ENCODE data around the gene RAB11A. TPM values are rescaled to one million over a fixed set of nuclear protein-coding genes. Genes with fewer than 3 reads are reported as not detected.

Gene RAB11A
- total RNA-seq, 2 experiments from 2014 or later = 98.5 to 102 TPM

DNA sequence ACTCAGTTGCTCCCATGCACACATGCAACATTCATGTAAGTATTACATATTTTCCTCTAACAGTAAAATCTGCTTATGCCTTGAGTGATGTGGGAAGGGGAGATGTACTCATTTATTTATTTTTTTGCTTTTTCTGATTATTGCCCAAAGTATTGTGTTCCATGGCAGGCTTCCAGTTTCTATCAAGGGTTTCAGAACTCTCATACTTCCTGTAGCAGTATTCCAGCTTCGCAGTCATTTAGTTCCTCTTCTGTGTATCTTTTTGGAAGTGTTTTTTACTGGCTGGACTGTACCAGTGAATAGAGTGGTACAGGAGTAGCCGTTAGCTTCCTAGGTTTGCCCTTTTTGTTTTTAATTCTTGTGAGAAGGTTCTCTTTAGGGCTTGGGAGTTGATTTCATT, 26.9 kb downstream of the RAB11A start:
- H3K4me1 Mint-ChIP-seq (ENCODE audit: low read depth) = peaks cover 2% of the 10 kb centered on the region
- Histone ChIP-seq H3K27me3 (ENCODE audit: control insufficient read depth in 1 of 2, insufficient read depth in 2 of 2, low read length in 2 of 2) (no peaks in the 10 kb centered on the region), H3K36me3 (ENCODE audit: insufficient read depth, low read length) (peaks cover 44% of the 10 kb centered on the region), H3K4me1 (ENCODE audit: insufficient read depth, low read length) (no peaks in the 10 kb centered on the region), H3K27ac (ENCODE audit: low read depth in 1 of 2, low read length in 2 of 2) (no peak overlapping the region), H3K9me3 (ENCODE audit: control insufficient read depth in 1 of 2, insufficient read depth in 1 of 2, low read length in 2 of 2) (no peaks in the 10 kb centered on the region), H3K4me3 (ENCODE audit: low read length) (no peak overlapping the region)
- ChIA-PET POLR2A (no interaction called here), CTCF (no interaction called here)
- no peak for ATAC-seq (ENCODE audit: poor library complexity)
- intact Hi-C loops (cut with DNase I, micrococcal nuclease) = no loop called here
- TF ChIP-seq, protein P1, sequence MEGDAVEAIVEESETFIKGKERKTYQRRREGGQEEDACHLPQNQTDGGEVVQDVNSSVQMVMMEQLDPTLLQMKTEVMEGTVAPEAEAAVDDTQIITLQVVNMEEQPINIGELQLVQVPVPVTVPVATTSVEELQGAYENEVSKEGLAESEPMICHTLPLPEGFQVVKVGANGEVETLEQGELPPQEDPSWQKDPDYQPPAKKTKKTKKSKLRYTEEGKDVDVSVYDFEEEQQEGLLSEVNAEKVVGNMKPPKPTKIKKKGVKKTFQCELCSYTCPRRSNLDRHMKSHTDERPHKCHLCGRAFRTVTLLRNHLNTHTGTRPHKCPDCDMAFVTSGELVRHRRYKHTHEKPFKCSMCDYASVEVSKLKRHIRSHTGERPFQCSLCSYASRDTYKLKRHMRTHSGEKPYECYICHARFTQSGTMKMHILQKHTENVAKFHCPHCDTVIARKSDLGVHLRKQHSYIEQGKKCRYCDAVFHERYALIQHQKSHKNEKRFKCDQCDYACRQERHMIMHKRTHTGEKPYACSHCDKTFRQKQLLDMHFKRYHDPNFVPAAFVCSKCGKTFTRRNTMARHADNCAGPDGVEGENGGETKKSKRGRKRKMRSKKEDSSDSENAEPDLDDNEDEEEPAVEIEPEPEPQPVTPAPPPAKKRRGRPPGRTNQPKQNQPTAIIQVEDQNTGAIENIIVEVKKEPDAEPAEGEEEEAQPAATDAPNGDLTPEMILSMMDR (IDR thresholded peaks at IDR 0.05) = no peak
- peaks cover 75% of the 10 kb centered on the region for H3K36me3 Mint-ChIP-seq (ENCODE audit: low read depth)
- no peaks in the 10 kb centered on the region for H3K27me3 Mint-ChIP-seq
- H3K9me3 Mint-ChIP-seq = no peaks in the 10 kb centered on the region
- no peak overlapping the region for H3K27ac Mint-ChIP-seq
- DNase-seq = no peak
- no peak overlapping the region for H3K4me3 Mint-ChIP-seq

DNA sequence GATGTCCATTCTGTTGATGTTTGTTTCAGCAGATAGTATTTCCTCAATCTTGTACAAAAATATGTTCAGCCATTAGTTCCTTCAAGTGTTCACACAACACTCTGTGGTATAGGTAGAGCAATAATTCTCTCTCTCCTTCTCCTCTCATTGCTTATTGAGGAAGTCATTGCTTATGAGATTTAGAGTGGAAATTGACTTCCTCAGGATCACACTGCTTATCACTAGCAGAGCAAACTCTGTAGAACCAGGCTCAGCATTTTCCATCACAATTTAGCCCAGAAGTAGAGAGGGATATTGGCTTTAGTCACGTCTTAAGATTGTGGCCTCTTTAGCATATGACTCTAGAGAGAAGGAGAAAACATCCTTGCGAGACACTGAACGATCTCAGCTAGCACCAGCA, 31.2 kb downstream of the RAB11A start:
- Mint-ChIP-seq H3K27me3 (no peaks in the 10 kb centered on the region), H3K27ac (no peak overlapping the region), H3K4me1 (ENCODE audit: low read depth) (peaks cover 5% of the 10 kb centered on the region), H3K4me3 (no peak overlapping the region), H3K9me3 (no peaks in the 10 kb centered on the region), H3K36me3 (ENCODE audit: low read depth) (peaks cover 87% of the 10 kb centered on the region)
- ATAC-seq (ENCODE audit: poor library complexity) (no peak), DNase-seq (no peak)
- intact Hi-C loops (cut with DNase I, micrococcal nuclease) = no loop called here
- Histone ChIP-seq H3K36me3 (ENCODE audit: insufficient read depth, low read length) (peaks cover 53% of the 10 kb centered on the region), H3K9me3 (ENCODE audit: control insufficient read depth in 1 of 2, insufficient read depth in 1 of 2, low read length in 2 of 2) (no peaks in the 10 kb centered on the region), H3K27me3 (ENCODE audit: control insufficient read depth in 1 of 2, insufficient read depth in 2 of 2, low read length in 2 of 2) (no peaks in the 10 kb centered on the region), H3K27ac (ENCODE audit: low read depth in 1 of 2, low read length in 2 of 2) (no peak overlapping the region), H3K4me3 (ENCODE audit: low read length) (no peak overlapping the region), H3K4me1 (ENCODE audit: insufficient read depth, low read length) (no peaks in the 10 kb centered on the region)
- ChIA-PET POLR2A (no interaction called here), CTCF (interaction anchor here (1.2 kb wide), 1 partner anchor 30 kb away, joined by 3 read pairs; no protein-coding TSS in a partner anchor)
- TF ChIP-seq, protein P1 (IDR thresholded peaks at IDR 0.05) = no peak

DNA sequence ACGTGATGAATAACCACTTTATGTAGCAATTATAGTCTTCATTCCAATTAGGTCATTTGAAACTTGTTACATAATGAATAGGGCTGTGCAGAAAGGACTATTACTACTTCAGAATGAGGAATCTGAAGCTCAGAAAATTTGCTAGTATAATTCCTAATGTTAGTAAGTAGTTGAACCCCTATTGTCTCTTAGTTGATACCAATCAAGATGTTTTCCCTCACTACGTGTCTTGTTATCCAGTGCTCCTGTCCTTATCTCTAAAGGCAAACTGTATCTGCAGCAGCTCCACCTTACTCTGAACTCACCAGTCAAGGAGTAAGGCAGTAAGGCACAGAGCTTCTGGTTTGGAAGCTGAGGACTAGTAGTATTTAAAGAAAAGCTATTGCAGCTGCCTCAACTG, 32.0 kb downstream of the RAB11A start:
- H3K36me3 Mint-ChIP-seq (ENCODE audit: low read depth) = peaks cover 88% of the 10 kb centered on the region
- no peak overlapping the region for H3K4me3 Mint-ChIP-seq
- H3K9me3 Mint-ChIP-seq = no peaks in the 10 kb centered on the region

More for the DNA sequence above, 32.0 kb downstream of the RAB11A start:
- Mint-ChIP-seq H3K27me3 (no peaks in the 10 kb centered on the region), H3K27ac (no peak overlapping the region), H3K4me1 (ENCODE audit: low read depth) (peaks cover 5% of the 10 kb centered on the region)
- TF ChIP-seq, protein P1 (IDR thresholded peaks at IDR 0.05) = no peak
- ATAC-seq (ENCODE audit: poor library complexity) (no peak), DNase-seq (no peak)
- ChIA-PET CTCF (no interaction called here), POLR2A (interaction anchor here (1.2 kb wide), 1 partner anchor 32 kb away, joined by 3 read pairs; the partner anchor contains the start of gene RAB11A)
- H3K36me3 ChIP-seq (ENCODE audit: insufficient read depth, low read length) = peaks cover 48% of the 10 kb centered on the region
- no peak overlapping the region for H3K4me3 ChIP-seq (ENCODE audit: low read length)
- H3K27ac ChIP-seq (ENCODE audit: low read depth in 1 of 2, low read length in 2 of 2) = no peak overlapping the region
- no peaks in the 10 kb centered on the region for H3K27me3 ChIP-seq (ENCODE audit: control insufficient read depth in 1 of 2, insufficient read depth in 2 of 2, low read length in 2 of 2)
- intact Hi-C loops (cut with DNase I, micrococcal nuclease) = no loop called here
- H3K9me3 ChIP-seq (ENCODE audit: control insufficient read depth in 1 of 2, insufficient read depth in 1 of 2, low read length in 2 of 2) = no peaks in the 10 kb centered on the region
- H3K4me1 ChIP-seq (ENCODE audit: insufficient read depth, low read length) = no peaks in the 10 kb centered on the region

Data from CD4-positive, alpha-beta T cell (primary cell).